Endothelial cell of umbilical vein (primary cell): ENCODE data around the gene HAL. TPM values are rescaled to one million over a fixed set of nuclear protein-coding genes. Genes with fewer than 3 reads are reported as not detected.

Source experiments
- BruUV-seq: library from RNA; stranded (reverse); fragments of 400-500 nt; replicated peaks from 2 replicates; lab custom pipeline; 2021; lab: Mats Ljungman, UMichigan
- CTCF ChIA-PET: fragments of 300-600, 350-600 bp; sonication (Branson Sonifier 250); formaldehyde crosslinking; loops from one replicate; lab custom pipeline; 2021; ENCODE audit warnings: antibody characterized with exemption, inconsistent platforms; lab: Charles Lee
- POLR2A ChIA-PET: fragments of 300-600, 350-600 bp; sonication (Branson Sonifier 250); formaldehyde crosslinking; loops from one replicate; lab custom pipeline; 2021; ENCODE audit warnings: antibody characterized with exemption, inconsistent platforms; lab: Charles Lee
- DNase-seq: peaks from one replicate; pipeline ENCODE4 v3.0.0-alpha.2; 2011; ENCODE audit warnings: low read depth, low spot score
- FAIRE-seq: peaks from 2 replicates; lab custom pipeline; 2011; peaks lifted over from hg19 to GRCh38; lab: Jason Lieb, UNC
- H2AFZ ChIP-seq: 2 replicates; pipeline ENCODE4 v1.6.0; 2012; ENCODE audit warnings: low read depth, low read length, control low read depth, inconsistent platforms
- H3K27ac ChIP-seq: 2 replicates; pipeline ENCODE4 v1.5.1; 2011; ENCODE audit warnings: low read depth, mild to moderate bottlenecking, control low read depth, low read length, moderate library complexity; ENCODE audit not compliant: insufficient read depth
- H3K27me3 ChIP-seq, 2 experiments: 2 replicates each; pipeline versions ENCODE4 v1.6.0 to v1.6.1; 2011; ENCODE audit warnings: low read length in 2 of 2, mixed read lengths in 1 of 2; ENCODE audit not compliant: control insufficient read depth in 2 of 2, insufficient read depth in 2 of 2
- H3K36me3 ChIP-seq, 2 experiments: 2 replicates in 1 of 2; 3 replicates in 1 of 2; pipeline ENCODE4 v1.5.1; 2011; ENCODE audit warnings: low read length in 2 of 2, mild to moderate bottlenecking in 1 of 2, moderate library complexity in 1 of 2; ENCODE audit not compliant: control insufficient read depth in 2 of 2, insufficient read depth in 2 of 2; ENCODE audit errors: extremely low read depth in 1 of 2
- H3K4me1 ChIP-seq: 3 replicates; pipeline ENCODE4 v1.5.1; 2011; ENCODE audit warnings: mild to moderate bottlenecking, low read length; ENCODE audit not compliant: control insufficient read depth, insufficient read depth; ENCODE audit errors: extremely low read depth
- H3K4me2 ChIP-seq: 2 replicates; pipeline ENCODE4 v1.6.1; 2011; ENCODE audit warnings: low read length, control low read depth, mixed read lengths; ENCODE audit not compliant: insufficient read depth
- H3K4me3 ChIP-seq, 3 experiments: fragments of 200-600 bp in 1 of 3; sonication (generic), shearing (Covaris generic) in 1 of 3; replicated peaks in 1 of 3; 2 replicates each; pipeline ENCODE4 v1.5.1; 2011 to 2016; ENCODE audit warnings: control low read depth in 3 of 3, low read length in 3 of 3, mild to moderate bottlenecking in 2 of 3, inconsistent platforms in 1 of 3, low read depth in 1 of 3, moderate library complexity in 1 of 3; ENCODE audit not compliant: insufficient read depth in 1 of 3
- H3K79me2 ChIP-seq: 2 replicates; pipeline ENCODE4 v1.6.0; 2012; ENCODE audit warnings: low read length, inconsistent platforms; ENCODE audit not compliant: control insufficient read depth, insufficient read depth
- H3K9ac ChIP-seq: replicated peaks from 2 replicates; pipeline ENCODE3; 2011; ENCODE audit warnings: low read length, control low read depth; ENCODE audit not compliant: insufficient read depth; ENCODE audit errors: extremely low read depth
- H3K9me1 ChIP-seq: replicated peaks from 3 replicates; pipeline ENCODE4 v1.6.0; 2011; ENCODE audit warnings: mild to moderate bottlenecking, low read length; ENCODE audit not compliant: control insufficient read depth, insufficient read depth; ENCODE audit errors: extremely low read depth
- H3K9me3 ChIP-seq: replicated peaks from 2 replicates; pipeline ENCODE4 v1.5.1; 2012; ENCODE audit warnings: low read length, inconsistent platforms; ENCODE audit not compliant: control insufficient read depth, insufficient read depth
- H4K20me1 ChIP-seq: replicated peaks from 2 replicates; pipeline ENCODE3; 2011; ENCODE audit warnings: mild to moderate bottlenecking, low read length; ENCODE audit not compliant: control insufficient read depth, insufficient read depth; ENCODE audit errors: extremely low read depth
- EZH2 ChIP-seq: IDR thresholded peaks from 2 replicates; pipeline ENCODE4 v1.6.1; 2012; ENCODE audit warnings: borderline replicate concordance, low read depth, mild to moderate bottlenecking, moderate library complexity, low read length, inconsistent platforms; ENCODE audit not compliant: severe bottlenecking
- FOS ChIP-seq: IDR thresholded peaks from 2 replicates; pipeline ENCODE4 v1.6.1; 2011; ENCODE audit warnings: mild to moderate bottlenecking, low read length, moderate library complexity, borderline replicate concordance; ENCODE audit not compliant: insufficient read depth
- JUN ChIP-seq: IDR thresholded peaks from 2 replicates; pipeline ENCODE4 v1.6.1; 2011; ENCODE audit warnings: borderline replicate concordance, low read depth; ENCODE audit not compliant: insufficient read length, insufficient read depth
- MYC ChIP-seq: IDR thresholded peaks from one replicate; pipeline ENCODE4 v1.6.1; 2011; ENCODE audit warnings: mild to moderate bottlenecking, low read depth, low read length
- POLR2AphosphoS5 ChIP-seq: IDR thresholded peaks from 2 replicates; pipeline ENCODE4 v1.6.1; 2012; ENCODE audit warnings: low read depth, mild to moderate bottlenecking, control low read depth, low read length, moderate library complexity; ENCODE audit not compliant: insufficient read depth
- dilution Hi-C: fragments of 300-500 bp; cut with MboI; formaldehyde crosslinking; loops from one replicate; pipeline ENCODE4 v1.15.0; 2019; ENCODE audit warnings: low sequenced_read_pairs; ENCODE audit not compliant: extremely low pct_ligation_motif_present
- intact Hi-C: fragments of 100-400 bp; cut with micrococcal nuclease; formaldehyde crosslinking; loops from one replicate; pipeline ENCODE4 v1.10.0; 2022
- polyA plus RNA-seq, 4 experiments: library from polyadenylated mRNA; depleted of rRNA in 3 of 4; stranded (reverse) in 3 of 4; unstranded in 1 of 4; fragments of >200 nt; gene quantifications; 2 replicates each; pipeline versions ENCODE4 v1.2.1 to v1.2.3, GENCODE V29; 2011 to 2012; ENCODE audit warnings: missing spikeins in 1 of 4
- total RNA-seq: library from RNA; stranded (reverse); gene quantifications from 2 replicates; pipeline ENCODE4 v1.2.3, GENCODE V29; 2021
- TF ChIP-seq, protein P1 (sequence below), 2 donors: IDR thresholded peaks; 1 replicate in 1 of 2; 2 replicates in 1 of 2; pipeline ENCODE4 v1.5.1; 2011; ENCODE audit warnings: low read length in 2 of 2, mild to moderate bottlenecking in 2 of 2, moderate library complexity in 2 of 2, control low read depth in 1 of 2, inconsistent platforms in 1 of 2, low read depth in 1 of 2; ENCODE audit not compliant: insufficient read depth in 1 of 2; ENCODE audit errors: extremely low read depth in 1 of 2

Gene HAL
- total and polyA plus RNA-seq, 2 donors (not counting 3 experiments of a cell fraction or from before 2014, with no cell fraction given) = 0.18 to 0.62 TPM

GRCh38 chr12:95974358-95974757, 21.8 kb downstream of the HAL start:
- TF ChIP-seq FOS (no peak), EZH2 (no peak), POLR2AphosphoS5 (no peak), MYC (no peak), JUN (no peak)
- TF ChIP-seq, protein P1, sequence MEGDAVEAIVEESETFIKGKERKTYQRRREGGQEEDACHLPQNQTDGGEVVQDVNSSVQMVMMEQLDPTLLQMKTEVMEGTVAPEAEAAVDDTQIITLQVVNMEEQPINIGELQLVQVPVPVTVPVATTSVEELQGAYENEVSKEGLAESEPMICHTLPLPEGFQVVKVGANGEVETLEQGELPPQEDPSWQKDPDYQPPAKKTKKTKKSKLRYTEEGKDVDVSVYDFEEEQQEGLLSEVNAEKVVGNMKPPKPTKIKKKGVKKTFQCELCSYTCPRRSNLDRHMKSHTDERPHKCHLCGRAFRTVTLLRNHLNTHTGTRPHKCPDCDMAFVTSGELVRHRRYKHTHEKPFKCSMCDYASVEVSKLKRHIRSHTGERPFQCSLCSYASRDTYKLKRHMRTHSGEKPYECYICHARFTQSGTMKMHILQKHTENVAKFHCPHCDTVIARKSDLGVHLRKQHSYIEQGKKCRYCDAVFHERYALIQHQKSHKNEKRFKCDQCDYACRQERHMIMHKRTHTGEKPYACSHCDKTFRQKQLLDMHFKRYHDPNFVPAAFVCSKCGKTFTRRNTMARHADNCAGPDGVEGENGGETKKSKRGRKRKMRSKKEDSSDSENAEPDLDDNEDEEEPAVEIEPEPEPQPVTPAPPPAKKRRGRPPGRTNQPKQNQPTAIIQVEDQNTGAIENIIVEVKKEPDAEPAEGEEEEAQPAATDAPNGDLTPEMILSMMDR (IDR thresholded peaks at IDR 0.05; ENCODE audit: extremely low read depth in 1 of 2, insufficient read depth in 1 of 2, low read depth in 1 of 2, low read length in 2 of 2) = no peak
- ChIA-PET CTCF (interaction anchor here (0.6 to 1.7 kb wide), 5 partner anchors 9 to 403 kb away, joined by 3 to 4 read pairs (median 3); no protein-coding TSS in a partner anchor), POLR2A (no interaction called here)
- DNase-seq (no peak), FAIRE-seq (no peak)
- H3K79me2 ChIP-seq = no peaks in the 10 kb centered on the region
- no TSS peak for BruUV-seq
- no peak overlapping the region for H2AFZ ChIP-seq
- H4K20me1 ChIP-seq = no peaks in the 10 kb centered on the region
- H3K4me1 ChIP-seq = no peaks in the 10 kb centered on the region
- H3K9me3 ChIP-seq = no peaks in the 10 kb centered on the region
- dilution Hi-C loops = no loop called here
- H3K27me3 ChIP-seq = peaks cover 7 to 8% of the 10 kb centered on the region in 2 experiments
- no peak overlapping the region for H3K27ac ChIP-seq
- H3K9ac ChIP-seq = no peak overlapping the region
- H3K4me3 ChIP-seq = no peak overlapping the region
- H3K36me3 ChIP-seq = no peaks in the 10 kb centered on the region
- no peak overlapping the region for H3K4me2 ChIP-seq
- H3K9me1 ChIP-seq = no peaks in the 10 kb centered on the region
- intact Hi-C loops = no loop called here
